GM12891 (cell line): ENCODE results near the gene GMDS.

Experiments
- POLR2A ChIP-seq: IDR thresholded peaks from 2 replicates; pipeline ENCODE4 v1.6.1; 2011; ENCODE audit warnings: low read depth, low read length, control low read depth
- POLR2AphosphoS5 ChIP-seq: IDR thresholded peaks from 2 replicates; pipeline ENCODE4 v1.6.1; 2011; ENCODE audit warnings: low read depth, low read length, control low read depth
- TAF1 ChIP-seq: IDR thresholded peaks from 2 replicates; pipeline ENCODE4 v1.6.1; 2011; ENCODE audit warnings: low read depth, low read length, control low read depth

DNA sequence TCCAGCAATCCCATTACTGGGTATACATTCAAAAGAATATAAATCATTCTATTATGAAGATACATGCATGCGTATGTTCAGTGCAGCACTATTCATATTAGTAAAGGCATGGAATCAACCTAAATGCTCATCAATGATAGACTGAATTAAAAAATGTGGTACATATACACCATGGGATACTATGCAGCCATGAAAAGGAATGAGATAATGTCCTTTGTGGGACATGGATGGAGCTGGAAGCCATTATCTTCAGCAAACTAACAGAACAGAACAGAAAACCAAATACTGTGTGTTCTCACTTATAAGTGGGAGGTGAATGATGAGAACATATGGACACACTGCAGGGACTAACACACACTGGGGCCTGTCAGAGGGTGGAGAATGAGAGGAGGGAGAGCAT is 261.6 kb downstream of the GMDS start:
- TF ChIP-seq POLR2AphosphoS5 (no peak), TAF1 (no peak), POLR2A (no peak)
